ENCODE measurements around the gene WDR37.
"Not testable (repeated sequence)": the region's sequence is repeated elsewhere in the genome, so short reads cannot be mapped to it uniquely, and the experiment has no call there.

The WDR37 gene, protein sequence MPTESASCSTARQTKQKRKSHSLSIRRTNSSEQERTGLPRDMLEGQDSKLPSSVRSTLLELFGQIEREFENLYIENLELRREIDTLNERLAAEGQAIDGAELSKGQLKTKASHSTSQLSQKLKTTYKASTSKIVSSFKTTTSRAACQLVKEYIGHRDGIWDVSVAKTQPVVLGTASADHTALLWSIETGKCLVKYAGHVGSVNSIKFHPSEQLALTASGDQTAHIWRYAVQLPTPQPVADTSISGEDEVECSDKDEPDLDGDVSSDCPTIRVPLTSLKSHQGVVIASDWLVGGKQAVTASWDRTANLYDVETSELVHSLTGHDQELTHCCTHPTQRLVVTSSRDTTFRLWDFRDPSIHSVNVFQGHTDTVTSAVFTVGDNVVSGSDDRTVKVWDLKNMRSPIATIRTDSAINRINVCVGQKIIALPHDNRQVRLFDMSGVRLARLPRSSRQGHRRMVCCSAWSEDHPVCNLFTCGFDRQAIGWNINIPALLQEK

DNA sequence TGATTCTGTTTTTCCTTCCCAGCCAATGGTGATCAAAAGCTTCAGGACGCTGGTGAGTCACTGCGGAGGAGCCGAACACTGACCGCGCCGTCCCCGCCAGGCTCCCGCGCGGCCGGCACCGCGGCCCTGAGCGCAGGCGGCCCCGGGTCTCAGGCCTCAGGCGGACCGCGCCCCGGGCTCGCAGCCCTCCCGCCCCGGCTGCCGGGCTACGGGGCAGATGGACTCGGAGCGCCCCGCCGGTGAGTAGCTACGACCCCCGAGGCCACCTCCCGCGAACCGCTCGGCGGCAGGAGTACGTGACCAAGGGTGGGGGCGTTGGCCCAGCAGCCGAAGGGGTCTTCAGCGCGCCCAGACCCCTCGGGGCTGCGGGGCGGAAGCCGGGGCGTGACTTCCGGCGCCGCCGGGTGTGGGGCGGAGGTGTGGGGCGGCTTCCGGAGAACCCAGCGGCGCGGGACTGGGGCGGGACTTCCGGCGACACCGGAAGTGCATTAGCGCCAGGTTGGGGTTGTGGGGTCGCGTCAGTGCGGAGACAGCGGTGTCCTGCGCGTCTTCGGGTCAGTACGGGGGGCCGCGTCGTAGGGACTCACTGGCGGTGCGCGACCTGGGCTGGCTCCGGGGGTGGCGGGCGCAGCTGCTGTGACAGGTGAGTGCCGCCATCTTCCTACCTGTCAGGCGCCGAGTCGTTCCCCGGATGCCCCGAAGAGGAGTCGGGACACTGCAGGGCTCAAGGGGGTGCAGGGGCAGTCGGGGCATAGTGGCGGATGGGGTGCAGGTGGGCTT lies at the start of gene WDR37:
Gene WDR37, plus strand, starts transcription at position 60 of the 780 bp plus-strand sequence. CDS start 15,771 bp downstream, outside the sequence.
- in situ Hi-C loops (cut with MboI; ENCODE audit: low sequenced_read_pairs): no loop called here

DNA sequence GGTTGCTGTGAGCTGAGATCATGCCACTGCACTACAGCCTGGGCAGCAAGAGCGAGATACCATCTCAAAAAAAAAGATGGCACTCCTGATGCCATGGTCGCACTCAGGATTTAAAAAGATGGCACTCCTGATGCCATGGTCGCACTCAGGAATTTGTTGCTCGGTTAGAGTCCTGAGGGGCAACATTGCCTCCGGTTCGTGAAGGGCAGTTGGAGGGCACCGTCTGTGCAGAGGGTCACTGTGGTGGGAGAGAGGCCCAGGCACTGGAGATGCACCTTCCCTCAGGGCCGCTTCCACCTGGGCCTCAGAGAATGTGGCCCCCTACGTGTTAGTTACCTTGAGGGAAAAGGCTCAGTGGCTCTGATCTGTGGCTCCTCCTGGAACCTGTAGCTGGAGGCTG lies 49.6 kb upstream of the WDR37 start:
- in situ Hi-C loops (cut with MboI; ENCODE audit: low sequenced_read_pairs): no loop called here

DNA sequence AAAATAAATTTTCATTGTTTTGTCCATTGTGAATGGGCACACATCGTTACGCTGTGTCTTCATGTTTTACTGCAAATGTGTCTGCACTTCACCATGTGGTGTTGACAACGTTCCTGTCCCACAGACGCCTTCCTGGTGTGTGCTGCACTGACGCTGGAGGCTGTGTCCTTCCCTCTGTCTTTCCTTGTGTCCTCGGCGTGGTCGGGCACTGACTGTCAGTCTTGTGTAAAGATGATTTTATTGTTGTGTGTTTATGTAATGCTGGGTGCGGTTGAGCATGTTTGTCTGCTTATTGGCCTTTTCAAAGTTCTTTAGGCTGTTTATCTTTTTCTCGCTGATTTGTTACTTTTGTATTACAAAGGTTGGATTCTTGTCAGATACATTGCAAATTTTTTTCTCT lies 48.6 kb upstream of the WDR37 start:
- in situ Hi-C loops (cut with MboI; ENCODE audit: low sequenced_read_pairs): no loop called here

DNA sequence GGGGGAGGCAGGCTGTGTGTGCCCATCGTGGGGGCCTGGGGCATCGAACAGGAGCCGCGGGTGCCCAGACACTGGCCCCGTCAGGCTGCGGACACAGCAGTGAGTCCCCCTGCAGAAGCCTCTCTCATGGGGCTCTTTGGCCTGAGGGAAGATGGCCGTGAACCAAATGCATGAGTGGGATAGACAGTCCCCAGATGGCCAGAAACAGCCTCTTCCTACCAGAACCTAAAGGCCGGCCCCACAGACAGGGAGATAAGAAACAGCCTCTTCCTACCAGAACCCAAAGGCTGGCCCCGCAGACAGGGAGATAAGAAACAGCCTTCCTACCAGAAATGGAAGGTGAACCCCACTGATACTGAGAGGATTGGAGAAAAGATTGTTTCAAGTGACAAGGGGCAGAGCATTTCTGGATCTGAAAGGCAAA lies 47.1 kb upstream of the WDR37 start:
- in situ Hi-C loops (cut with MboI; ENCODE audit: low sequenced_read_pairs): no loop called here

DNA sequence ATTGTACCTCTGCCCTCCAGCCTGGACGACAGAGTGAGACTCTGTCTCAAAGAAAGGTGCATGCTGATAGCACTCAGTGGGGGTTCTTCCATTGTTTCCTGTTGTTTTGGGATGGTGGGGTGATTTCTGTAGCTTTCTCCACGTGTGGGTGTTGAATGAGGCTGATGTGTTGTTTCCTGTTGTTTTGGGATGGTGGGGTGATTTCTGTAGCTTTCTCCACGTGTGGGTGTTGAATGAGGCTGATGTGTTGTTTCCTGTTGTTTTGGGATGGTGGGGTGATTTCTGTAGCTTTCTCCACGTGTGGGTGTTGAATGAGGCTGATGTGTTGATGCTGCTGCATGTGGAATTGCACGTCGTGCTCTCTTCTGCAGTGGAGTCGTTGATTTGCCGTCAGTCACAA lies 46.2 kb upstream of the WDR37 start:
- in situ Hi-C loops (cut with MboI; ENCODE audit: low sequenced_read_pairs): not testable (repeated sequence)

DNA sequence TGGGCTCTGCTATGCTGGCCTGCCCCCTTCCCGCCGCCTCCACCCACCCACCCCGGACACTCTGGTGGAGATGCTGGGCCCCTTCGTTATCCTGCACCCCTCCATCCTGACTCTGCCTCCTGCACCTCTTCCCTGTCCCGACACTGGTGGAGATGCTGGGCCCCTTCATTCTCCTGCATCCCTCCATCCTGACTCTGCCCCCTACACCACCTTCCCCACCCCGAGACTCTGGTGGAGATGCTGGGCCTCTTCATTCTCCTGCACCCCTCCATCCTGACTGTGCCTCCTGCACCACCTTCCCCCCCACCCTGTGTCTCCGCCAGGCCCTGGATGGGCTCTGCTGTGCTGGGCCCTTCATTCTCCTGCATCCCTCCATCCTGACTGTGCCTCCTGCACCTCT lies 45.5 kb upstream of the WDR37 start:
- in situ Hi-C loops (cut with MboI; ENCODE audit: low sequenced_read_pairs): no loop called here

DNA sequence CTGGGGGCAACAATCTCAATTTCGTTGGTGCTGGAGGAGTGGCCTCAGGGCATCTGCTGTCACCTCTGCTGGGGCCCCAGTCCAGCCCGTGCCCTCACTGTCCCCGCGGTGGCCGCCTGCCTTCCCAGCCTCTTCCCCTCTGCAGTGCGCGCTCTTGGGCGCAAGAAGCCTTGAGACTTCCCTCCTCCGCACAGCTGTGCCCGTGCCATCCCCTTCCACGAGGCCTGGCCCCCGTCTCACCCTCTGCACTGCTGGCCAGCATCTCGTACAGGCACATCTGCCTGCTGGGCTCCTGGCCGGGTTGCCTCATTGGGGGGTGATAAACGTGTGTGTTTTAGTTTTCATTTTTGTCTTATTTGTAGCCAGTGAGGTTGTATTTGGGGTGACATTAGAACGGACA lies 44.5 kb upstream of the WDR37 start:
- in situ Hi-C loops (cut with MboI; ENCODE audit: low sequenced_read_pairs): no loop called here

DNA sequence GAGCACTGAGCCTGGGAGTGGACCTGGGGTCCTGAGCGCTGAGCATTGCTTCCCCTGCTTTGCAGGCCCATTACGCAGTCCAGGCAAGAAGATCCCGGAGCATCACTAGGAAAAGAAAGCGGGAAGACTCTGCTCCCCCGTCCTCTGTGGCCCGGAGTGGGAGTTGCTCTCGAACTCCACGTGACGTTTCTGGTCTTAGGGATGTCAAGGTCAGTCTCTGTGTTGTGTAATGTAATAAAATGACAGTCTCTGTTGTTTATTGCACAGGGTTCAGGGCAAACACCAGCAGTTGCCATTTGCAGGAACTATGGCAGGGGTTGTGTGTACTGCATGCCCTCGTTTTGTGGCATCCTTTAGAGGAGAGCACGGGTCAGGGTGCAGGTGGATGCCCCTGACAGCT lies 40.5 kb upstream of the WDR37 start:
- in situ Hi-C loops (cut with MboI; ENCODE audit: low sequenced_read_pairs): no loop called here

DNA sequence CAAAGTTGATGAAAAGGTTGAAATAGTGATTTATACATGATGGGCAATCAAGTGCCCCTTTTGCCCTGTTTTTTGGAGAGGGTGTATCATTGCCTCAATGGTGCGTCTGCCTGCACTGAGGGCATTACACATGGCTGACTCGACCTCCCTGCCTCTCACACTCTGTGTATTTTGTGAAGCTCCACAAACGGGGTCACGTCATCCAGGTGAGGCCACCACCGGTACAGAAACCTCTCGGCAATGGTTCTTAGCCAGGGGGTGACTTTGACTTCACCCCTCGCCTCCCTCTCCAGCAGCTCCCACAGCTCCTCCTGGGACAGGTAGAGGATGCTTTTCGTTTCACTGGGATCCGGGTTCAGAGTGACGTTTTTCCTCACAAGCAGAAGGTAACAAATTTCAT lies 36.8 kb upstream of the WDR37 start:
- in situ Hi-C loops (cut with MboI; ENCODE audit: low sequenced_read_pairs): no loop called here

DNA sequence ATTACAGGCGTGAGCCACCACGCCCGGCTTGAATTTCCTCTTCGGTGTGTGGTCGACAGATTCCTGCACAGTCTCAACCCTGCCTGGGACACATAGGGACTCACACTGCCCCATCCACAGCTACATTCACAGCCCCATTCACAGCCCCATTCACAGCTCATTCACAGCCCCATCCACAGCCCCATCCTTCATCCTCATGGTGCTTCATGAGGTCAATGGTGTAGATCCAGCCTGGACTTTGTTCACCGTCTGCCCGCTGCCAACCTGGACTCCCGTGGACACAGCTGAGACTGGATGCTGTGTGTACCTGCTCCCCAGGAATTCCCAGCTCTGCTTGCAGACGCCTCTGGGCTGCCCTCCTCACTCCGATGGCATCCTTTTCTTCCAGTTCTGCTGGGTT lies 35.7 kb upstream of the WDR37 start:
- in situ Hi-C loops (cut with MboI; ENCODE audit: low sequenced_read_pairs): no loop called here

DNA sequence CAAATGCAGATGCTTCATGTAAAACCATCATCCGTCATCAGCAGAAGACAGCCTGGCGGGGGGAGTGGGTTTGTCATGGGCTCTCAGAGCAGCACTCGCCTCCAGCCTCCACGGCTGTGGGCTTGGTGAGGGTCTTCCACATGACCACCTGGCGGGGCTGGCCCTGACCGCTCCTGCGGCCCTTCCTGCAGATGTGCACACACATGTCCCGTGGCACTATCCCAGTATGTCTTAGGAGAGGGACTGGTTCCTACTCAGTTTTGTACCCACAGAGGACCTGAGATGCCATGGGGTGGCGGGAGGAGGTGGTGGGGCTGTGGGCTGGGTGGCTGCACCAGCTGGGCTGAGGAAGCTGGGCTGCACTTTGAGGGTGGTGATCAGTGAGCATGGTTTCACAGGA lies 35.2 kb upstream of the WDR37 start:
- in situ Hi-C loops (cut with MboI; ENCODE audit: low sequenced_read_pairs): no loop called here

DNA sequence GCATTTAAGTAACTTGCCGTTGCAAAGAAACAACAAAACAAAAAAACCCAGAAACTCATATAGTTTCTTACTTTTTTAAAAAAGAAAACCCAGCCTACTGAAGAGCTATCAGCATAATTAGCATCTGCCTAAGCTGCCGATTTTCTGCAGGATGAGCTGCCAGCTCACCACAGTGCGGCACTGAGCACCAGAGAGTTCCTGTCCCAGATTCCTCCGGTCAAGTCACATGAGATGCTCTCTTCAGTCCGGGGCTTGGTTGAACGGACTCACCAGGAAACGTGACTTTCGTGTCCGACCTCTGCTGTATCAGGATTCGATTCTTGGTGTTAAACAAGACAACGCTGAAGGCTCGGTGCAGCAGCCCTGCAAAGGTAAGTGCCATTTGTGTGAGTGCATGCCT lies 33.8 kb upstream of the WDR37 start:
- in situ Hi-C loops (cut with MboI; ENCODE audit: low sequenced_read_pairs): no loop called here

DNA sequence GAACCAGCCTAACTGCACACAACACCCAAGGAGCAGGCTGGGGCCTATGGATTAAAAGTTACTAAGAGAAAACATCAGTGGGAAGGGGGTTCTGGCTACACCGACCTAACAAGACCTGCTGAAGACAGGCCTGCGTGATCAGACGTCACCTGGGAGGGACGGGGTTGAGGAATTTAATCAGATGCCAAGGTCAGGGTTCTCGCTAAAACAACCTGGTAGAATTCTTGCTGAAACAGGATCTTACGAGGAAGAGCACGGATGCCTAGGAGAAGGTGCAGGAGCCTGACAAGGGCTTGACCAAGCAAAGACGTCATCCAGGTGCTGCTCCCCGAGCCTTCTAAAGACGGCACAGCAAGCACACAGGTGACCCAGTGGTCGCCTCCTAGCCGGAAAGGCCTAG lies 32.1 kb upstream of the WDR37 start:
- in situ Hi-C loops (cut with MboI; ENCODE audit: low sequenced_read_pairs): no loop called here

DNA sequence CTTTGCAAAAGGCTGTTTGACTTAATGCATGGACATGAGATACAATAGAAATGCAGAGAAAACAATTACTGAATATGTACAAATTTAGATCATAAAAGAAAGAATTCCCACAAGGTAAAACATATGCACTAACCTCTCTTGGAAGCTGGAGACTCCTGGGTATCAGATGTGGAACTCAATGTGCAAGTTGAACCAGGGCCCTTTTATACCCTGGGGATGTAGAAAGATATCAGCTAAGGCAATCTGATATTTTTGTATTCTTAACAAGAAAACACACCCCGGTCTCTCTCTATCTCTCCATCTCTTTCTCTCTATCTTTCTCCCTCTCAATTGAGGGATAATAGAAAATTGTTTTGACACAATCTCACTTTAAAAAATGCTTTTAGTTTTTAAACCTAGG lies 30.5 kb upstream of the WDR37 start, which contains the start of gene IDI2:
Gene IDI2, minus strand, starts transcription at position 177 of the 400 bp plus-strand sequence. CDS start 1,136 bp downstream, outside the sequence.
- in situ Hi-C loops (cut with MboI; ENCODE audit: low sequenced_read_pairs): no loop called here

DNA sequence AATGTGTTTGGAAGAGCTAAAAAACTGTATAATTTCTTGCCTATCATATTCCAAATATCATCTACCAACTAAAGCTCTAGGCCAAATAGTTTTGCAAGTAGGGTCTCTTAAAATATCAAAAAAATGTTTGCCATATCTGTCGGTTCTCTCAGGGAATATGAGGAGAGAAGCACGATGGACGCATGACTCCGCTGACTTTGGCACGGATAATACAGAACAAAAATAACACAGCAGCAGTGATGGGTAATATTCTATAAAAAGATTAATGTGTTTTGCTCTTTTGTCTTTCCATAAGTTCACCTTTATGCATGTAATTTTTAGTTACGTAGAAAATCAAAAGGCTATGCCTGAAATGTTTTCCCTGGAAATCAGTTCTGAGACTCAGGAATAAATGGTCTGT lies 29.6 kb upstream of the WDR37 start:
- in situ Hi-C loops (cut with MboI; ENCODE audit: low sequenced_read_pairs): no loop called here

DNA sequence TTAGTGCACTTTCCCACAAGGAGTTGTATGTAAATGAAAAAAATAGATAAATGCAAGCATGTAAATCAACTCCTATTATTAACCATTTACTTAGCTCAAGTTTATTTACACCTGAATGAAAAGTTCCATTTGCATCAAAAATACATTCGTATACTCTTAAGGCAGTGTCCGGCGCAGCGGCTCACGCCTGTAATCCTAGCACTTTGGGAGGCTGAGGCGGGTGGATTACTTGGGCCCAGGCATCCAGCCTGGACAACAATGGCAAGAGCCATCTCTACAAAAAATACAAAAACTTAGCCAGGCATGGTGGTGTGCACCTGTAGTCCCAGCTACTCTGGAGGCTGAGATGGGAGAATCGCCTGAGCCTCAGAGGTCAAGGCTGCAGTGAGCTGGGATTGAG lies 26.3 kb upstream of the WDR37 start:
- in situ Hi-C loops (cut with MboI; ENCODE audit: low sequenced_read_pairs): no loop called here

DNA sequence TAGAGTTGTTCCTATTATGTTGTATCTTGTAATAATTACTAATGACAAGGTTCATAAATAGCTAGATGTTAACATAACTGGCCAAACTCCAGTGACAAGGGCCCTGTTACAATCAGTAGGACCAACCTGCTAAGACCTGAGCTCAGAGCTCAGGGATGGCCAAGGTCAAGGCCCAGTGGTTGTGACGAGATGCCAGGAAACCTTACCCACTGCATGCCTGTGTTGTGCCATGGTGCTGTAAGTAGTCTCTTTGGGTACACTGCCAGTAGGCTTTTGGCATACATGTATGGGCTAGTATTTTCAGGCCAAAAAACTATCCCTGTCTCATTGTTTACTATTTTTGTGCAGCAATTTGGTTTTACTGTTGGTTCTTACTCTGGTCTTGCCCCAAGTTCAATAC lies 22.6 kb upstream of the WDR37 start:
- in situ Hi-C loops (cut with MboI; ENCODE audit: low sequenced_read_pairs): no loop called here

DNA sequence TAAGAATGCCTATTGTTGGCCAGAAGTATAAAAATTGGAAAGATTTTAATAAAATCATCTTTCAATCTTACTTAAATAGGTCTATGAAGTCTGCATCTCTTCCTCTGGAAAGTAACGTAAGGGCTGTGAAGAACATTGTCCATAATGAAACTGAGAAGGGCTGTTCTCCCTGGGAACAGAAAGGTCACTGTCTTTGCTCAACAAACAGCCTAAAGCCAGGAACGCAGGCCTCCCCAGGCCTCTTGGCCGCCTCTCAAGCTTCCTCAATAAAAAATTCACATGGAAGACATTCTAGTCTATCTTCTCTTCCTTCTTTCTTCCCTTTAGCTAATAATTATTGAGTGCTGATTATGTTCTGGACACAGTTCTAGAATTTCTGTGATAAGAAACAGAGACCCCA lies 21.4 kb upstream of the WDR37 start:
- in situ Hi-C loops (cut with MboI; ENCODE audit: low sequenced_read_pairs): no loop called here

DNA sequence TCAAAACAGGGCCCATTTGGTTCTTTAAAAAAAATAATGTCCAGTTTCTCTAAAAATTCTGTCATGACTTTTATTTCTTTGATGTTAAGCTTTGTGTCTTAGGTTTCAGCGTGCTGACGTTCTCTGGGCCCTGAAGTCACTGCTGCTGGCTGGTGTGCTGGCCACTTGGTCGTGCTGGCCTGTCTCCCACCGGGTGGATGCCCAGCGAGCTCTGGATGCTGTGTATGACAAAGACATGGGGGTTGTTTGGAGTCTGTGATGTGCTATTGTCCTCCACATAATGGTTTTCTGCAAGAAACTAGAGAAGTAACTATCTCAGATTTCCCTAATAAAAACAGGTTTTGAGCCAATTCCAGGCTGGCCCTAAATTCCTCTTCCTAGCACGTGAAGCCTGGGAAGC lies 21.0 kb upstream of the WDR37 start:
- in situ Hi-C loops (cut with MboI; ENCODE audit: low sequenced_read_pairs): no loop called here

DNA sequence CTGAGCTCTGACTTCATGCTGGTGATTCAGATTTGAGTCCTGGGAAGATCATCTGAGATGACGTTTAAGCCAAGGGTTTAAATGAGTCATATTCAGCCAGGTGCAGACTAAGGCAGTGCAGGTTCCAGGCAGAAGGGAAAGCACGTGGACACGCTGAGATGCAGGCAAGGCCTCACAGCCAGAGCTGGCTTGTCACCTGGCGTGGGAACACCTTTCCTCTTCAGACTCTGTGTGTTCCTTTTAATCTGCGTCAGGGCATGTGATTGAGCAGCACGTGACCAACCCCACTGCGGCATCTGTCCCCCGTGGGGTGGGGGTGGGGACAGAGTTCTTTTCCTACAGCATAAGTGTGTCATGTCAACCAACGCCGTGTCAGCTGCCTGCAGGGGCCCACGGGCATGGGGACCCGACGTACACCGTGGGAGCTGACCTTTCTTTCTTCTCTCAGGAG lies 19.8 kb upstream of the WDR37 start:
- in situ Hi-C loops (cut with MboI; ENCODE audit: low sequenced_read_pairs): no loop called here

DNA sequence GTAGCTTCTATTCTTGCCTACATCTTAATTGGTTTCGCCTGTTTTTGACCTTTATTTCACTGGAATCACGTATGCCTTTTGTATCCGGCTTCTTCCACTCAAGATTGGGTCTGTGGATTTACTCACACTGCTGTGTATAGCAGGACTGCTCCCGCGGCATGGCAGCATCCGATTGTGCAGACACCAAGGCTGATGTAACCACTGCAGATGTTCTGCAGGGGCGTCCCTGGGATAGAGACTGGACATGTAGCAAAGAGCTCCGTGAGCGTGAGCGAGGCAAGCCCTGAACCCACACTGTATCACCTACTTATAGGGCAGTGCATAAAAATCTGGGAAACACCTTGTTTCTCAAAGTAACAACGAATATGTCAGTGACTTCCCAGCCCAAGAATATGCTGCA lies 19.1 kb upstream of the WDR37 start:
- in situ Hi-C loops (cut with MboI; ENCODE audit: low sequenced_read_pairs): no loop called here

DNA sequence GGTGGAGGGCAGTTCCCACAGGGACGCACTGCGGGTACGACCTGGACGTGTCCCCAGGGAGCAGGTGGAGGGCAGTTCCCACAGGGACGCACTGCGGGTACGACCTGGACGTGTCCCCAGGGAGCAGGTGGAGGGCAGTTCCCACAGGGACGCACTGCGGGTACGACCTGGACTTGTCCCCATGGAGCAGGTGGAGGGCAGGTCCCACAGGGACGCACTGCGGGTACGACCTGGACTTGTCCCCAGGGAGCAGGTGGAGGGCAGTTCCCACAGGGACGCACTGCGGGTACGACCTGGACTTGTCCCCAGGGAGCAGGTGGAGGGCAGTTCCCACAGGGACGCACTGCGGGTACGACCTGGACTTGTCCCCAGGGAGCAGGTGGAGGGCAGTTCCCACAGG lies 17.4 kb upstream of the WDR37 start:
- in situ Hi-C loops (cut with MboI; ENCODE audit: low sequenced_read_pairs): not testable (repeated sequence)
